ENCODE results near the gene IFITM2. TPM values are rescaled to one million over a fixed set of nuclear protein-coding genes. Genes with fewer than 3 reads are reported as not detected.
"Not testable (repeated sequence)": the region's sequence is repeated elsewhere in the genome, so short reads cannot be mapped to it uniquely, and the experiment has no call there.

The IFITM2 gene
- polyA plus RNA-seq, 1 experiment = 219 TPM

DNA sequence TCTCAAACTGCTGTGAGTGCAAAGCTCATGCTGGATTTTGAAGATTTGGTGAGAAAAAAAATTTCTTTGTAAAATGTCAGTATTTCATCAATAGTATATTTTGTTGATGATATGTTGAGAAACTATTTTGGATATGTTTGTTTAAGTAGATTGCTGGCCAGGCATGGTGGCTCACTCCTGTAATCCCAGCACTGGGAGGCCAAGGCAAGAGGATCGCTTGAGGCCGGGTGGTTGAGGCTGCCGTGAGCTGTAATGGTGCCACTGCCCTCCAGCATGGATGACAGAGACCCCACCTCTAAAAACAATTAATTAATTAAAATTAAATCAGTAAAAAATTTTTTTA, 19.9 kb downstream of the IFITM2 start:
- no peak overlapping the region for H3K27ac ChIP-seq (ENCODE audit: low read depth, low read length)
- no peak overlapping the region for H3K4me3 ChIP-seq (ENCODE audit: low read depth, low read length)
- no peak for DNase-seq (ENCODE audit: low read depth, low spot score)
- POLR2A ChIA-PET = no interaction called here
- TF ChIP-seq, protein P1, sequence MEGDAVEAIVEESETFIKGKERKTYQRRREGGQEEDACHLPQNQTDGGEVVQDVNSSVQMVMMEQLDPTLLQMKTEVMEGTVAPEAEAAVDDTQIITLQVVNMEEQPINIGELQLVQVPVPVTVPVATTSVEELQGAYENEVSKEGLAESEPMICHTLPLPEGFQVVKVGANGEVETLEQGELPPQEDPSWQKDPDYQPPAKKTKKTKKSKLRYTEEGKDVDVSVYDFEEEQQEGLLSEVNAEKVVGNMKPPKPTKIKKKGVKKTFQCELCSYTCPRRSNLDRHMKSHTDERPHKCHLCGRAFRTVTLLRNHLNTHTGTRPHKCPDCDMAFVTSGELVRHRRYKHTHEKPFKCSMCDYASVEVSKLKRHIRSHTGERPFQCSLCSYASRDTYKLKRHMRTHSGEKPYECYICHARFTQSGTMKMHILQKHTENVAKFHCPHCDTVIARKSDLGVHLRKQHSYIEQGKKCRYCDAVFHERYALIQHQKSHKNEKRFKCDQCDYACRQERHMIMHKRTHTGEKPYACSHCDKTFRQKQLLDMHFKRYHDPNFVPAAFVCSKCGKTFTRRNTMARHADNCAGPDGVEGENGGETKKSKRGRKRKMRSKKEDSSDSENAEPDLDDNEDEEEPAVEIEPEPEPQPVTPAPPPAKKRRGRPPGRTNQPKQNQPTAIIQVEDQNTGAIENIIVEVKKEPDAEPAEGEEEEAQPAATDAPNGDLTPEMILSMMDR (IDR thresholded peaks at IDR 0.05; ENCODE audit: low read depth, low read length) = no peak
- no peaks in the 10 kb centered on the region for H3K27me3 ChIP-seq (ENCODE audit: control insufficient read depth, insufficient read depth, low read length)
- H3K9me3 ChIP-seq (ENCODE audit: control insufficient read depth, insufficient read depth, low read length) = peaks cover 9% of the 10 kb centered on the region
- CTCF ChIA-PET = interaction anchor here (0.6 kb wide), 1 partner anchor 13 kb away, joined by 3 read pairs; no protein-coding TSS in a partner anchor

DNA sequence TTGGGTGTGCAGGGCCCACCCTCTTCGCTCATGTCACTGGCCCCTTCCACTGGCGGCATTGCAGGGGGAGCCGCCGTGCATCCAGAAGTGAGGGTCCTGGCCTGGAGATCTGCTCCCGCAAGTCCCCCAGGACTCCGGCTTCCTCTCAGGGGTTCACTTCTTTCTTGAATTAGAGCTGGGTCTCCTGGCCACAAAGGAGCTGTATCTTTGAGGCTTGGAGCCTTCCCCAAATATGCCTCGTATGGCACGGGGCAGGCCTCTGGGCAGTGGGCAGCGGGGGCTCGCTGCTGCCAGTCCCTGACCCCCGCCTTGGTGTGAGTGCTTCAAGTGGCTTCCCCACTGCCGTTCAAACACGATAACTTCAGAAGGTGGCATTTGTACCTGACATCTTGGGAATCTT, 20.4 kb downstream of the IFITM2 start:
- peaks cover 13% of the 10 kb centered on the region for H3K9me3 ChIP-seq (ENCODE audit: control insufficient read depth, insufficient read depth, low read length)
- no peak overlapping the region for H3K27ac ChIP-seq (ENCODE audit: low read depth, low read length)
- TF ChIP-seq, protein P1 (IDR thresholded peaks at IDR 0.05; ENCODE audit: low read depth, low read length) = no peak
- no peak overlapping the region for H3K4me3 ChIP-seq (ENCODE audit: low read depth, low read length)
- DNase-seq (ENCODE audit: low read depth, low spot score) = no peak
- H3K27me3 ChIP-seq (ENCODE audit: control insufficient read depth, insufficient read depth, low read length) = no peaks in the 10 kb centered on the region
- CTCF ChIA-PET = interaction anchor here (0.6 kb wide), 1 partner anchor 12 kb away, joined by 3 read pairs; no protein-coding TSS in a partner anchor
- POLR2A ChIA-PET = no interaction called here

DNA sequence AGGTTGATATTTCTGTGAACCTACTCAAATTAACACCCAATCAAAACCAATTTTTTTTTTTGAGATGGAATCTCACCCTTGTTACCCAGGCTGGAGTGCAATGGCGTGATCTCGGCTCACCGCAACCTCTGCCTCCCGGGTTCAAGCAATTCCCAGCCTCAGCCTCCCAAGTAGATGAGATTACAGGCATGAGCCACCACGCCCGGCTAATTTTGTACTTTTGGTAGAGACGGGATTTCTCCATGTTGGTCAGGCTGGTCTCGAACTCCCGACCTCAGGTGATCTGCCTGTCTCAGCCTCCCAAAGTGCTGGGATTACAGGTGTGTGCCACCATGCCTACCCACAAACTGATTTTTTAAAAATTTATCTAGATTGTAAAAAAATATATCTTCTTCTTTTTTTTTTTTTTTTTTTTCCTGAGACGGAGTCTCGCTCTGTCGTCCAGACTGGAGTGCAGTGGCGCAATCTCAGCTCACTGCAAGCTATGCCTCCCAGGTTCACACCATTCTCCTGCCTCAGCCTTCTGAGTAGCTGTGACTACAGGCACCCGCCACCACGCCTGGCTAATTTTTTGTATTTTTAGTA, 21.0 kb downstream of the IFITM2 start:
- H3K9me3 ChIP-seq (ENCODE audit: control insufficient read depth, insufficient read depth, low read length) = peaks cover 16% of the 10 kb centered on the region
- H3K4me3 ChIP-seq (ENCODE audit: low read depth, low read length); H3K27me3 ChIP-seq (ENCODE audit: control insufficient read depth, insufficient read depth, low read length); H3K27ac ChIP-seq (ENCODE audit: low read depth, low read length); DNase-seq (ENCODE audit: low read depth, low spot score); POLR2A ChIA-PET: not testable (repeated sequence)
- CTCF ChIA-PET = interaction anchor here (1.1 kb wide), 1 partner anchor 17 kb away, joined by 3 read pairs; no protein-coding TSS in a partner anchor

GRCh38 chr11:329886-330253, 22.3 kb downstream of the IFITM2 start:
- Histone ChIP-seq H3K4me3 (ENCODE audit: low read depth, low read length) (no peak overlapping the region), H3K9me3 (ENCODE audit: control insufficient read depth, insufficient read depth, low read length) (peaks cover 16% of the 10 kb centered on the region), H3K27ac (ENCODE audit: low read depth, low read length) (no peak overlapping the region), H3K27me3 (ENCODE audit: control insufficient read depth, insufficient read depth, low read length) (no peaks in the 10 kb centered on the region)
- DNase-seq (ENCODE audit: low read depth, low spot score) = no peak
- ChIA-PET POLR2A (interaction anchor here (1.1 kb wide), 1 partner anchor 26 kb away, joined by 3 read pairs; no protein-coding TSS in a partner anchor), CTCF (interaction anchor here (1.1 kb wide), 1 partner anchor 16 kb away, joined by 3 read pairs; no protein-coding TSS in a partner anchor)
- TF ChIP-seq, protein P1 (IDR thresholded peaks at IDR 0.05; ENCODE audit: low read depth, low read length) = no peak

DNA sequence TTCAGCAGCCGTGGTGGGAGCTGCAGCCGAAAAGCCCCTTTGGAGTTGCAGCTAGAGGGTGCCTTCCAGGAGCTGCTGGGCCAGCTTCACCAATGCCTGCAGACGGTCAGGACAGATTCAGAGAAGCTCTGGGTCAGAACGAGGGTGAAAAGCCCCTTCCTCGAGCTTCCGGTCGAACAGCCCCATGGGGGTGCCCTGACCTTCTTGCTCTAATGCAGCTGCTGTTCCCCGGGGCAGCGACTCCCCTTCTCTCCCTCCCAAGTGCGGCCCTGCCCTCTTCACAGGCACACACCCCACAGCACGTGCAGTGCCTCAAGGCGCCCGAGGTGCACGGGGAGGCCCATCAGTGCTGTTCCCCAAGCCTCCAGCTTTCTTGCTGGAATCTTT, 22.7 kb downstream of the IFITM2 start:
- Histone ChIP-seq H3K9me3 (ENCODE audit: control insufficient read depth, insufficient read depth, low read length) (peaks cover 16% of the 10 kb centered on the region), H3K27me3 (ENCODE audit: control insufficient read depth, insufficient read depth, low read length) (no peaks in the 10 kb centered on the region), H3K4me3 (ENCODE audit: low read depth, low read length) (no peak overlapping the region), H3K27ac (ENCODE audit: low read depth, low read length) (no peak overlapping the region)
- no peak for DNase-seq (ENCODE audit: low read depth, low spot score)
- ChIA-PET POLR2A (interaction anchor here (1.1 kb wide), 1 partner anchor 25 kb away, joined by 3 read pairs; no protein-coding TSS in a partner anchor), CTCF (no interaction called here)
- TF ChIP-seq, protein P1 (IDR thresholded peaks at IDR 0.05; ENCODE audit: low read depth, low read length) = no peak
